SK-N-SH (cell line): Measurements from ENCODE around the gene TBX18. TPM values are rescaled to one million over a fixed set of nuclear protein-coding genes. Genes with fewer than 3 reads are reported as not detected.

Source experiments
- CTCF ChIA-PET: fragments of 300-600, 350-600 bp; formaldehyde crosslinking; extraction: SDS; loops from one replicate; lab custom pipeline; 2021; lab: Yijun Ruan, JAX
- POLR2A ChIA-PET: fragments of 350-600 bp; sonication (Branson Sonifier 250); formaldehyde crosslinking; extraction: SDS; loops from one replicate; lab custom pipeline; 2020; ENCODE audit warnings: antibody characterized with exemption, inconsistent platforms; lab: Yijun Ruan, JAX
- DNase-seq: peaks from one replicate; pipeline ENCODE4 v3.0.0; 2012
- H2AFZ ChIP-seq: fragments of 200-600 bp; sonication (generic); 2 replicates; pipeline ENCODE4 v1.8.1; 2016; ENCODE audit warnings: antibody characterized with exemption, mild to moderate bottlenecking, low read depth
- H3F3A ChIP-seq: fragments of 200-600 bp; sonication (generic); replicated peaks from 2 replicates; pipeline ENCODE3; 2016; ENCODE audit warnings: antibody characterized with exemption, mild to moderate bottlenecking; ENCODE audit not compliant: insufficient read depth
- H3K27ac ChIP-seq, 2 experiments: fragments of 200-500 bp in 1 of 2; fragments of 200-600 bp in 1 of 2; sonication (Bioruptor generic) in 1 of 2; sonication (generic), shearing (Covaris generic) in 1 of 2; 2 replicates each; pipeline versions ENCODE4 v1.5.1 to v1.6.1; 2014 to 2016; ENCODE audit warnings: low read depth in 2 of 2, inconsistent platforms in 1 of 2, low read length in 1 of 2, mild to moderate bottlenecking in 1 of 2, mixed read lengths in 1 of 2
- H3K27me3 ChIP-seq: fragments of 200-600 bp; sonication (generic), shearing (Covaris generic); 2 replicates; pipeline ENCODE4 v1.6.1; 2016; ENCODE audit warnings: mixed run types; ENCODE audit not compliant: insufficient read depth
- H3K36me3 ChIP-seq, 2 experiments: fragments of 200-500 bp in 1 of 2; fragments of 200-600 bp in 1 of 2; sonication (Bioruptor generic) in 1 of 2; sonication (generic) in 1 of 2; replicated peaks in 1 of 2; 2 replicates each; pipeline versions ENCODE3 to v1.5.1; 2014 to 2016; ENCODE audit warnings: low read length in 1 of 2, mild to moderate bottlenecking in 1 of 2; ENCODE audit not compliant: insufficient read depth in 2 of 2, control insufficient read depth in 1 of 2
- H3K4me1 ChIP-seq, 2 experiments: fragments of 200-500 bp in 1 of 2; fragments of 200-600 bp in 1 of 2; sonication (Bioruptor generic) in 1 of 2; sonication (generic), shearing (Covaris generic) in 1 of 2; 2 replicates each; pipeline versions ENCODE4 v1.5.1 to v1.6.1; 2014 to 2016; ENCODE audit warnings: low read depth in 1 of 2, low read length in 1 of 2, mixed run types in 1 of 2; ENCODE audit not compliant: insufficient read depth in 2 of 2, control insufficient read depth in 1 of 2
- H3K4me2 ChIP-seq: fragments of 200-600 bp; sonication (generic), shearing (Covaris generic); 2 replicates; pipeline ENCODE4 v1.6.1; 2017; ENCODE audit warnings: mixed run types
- H3K4me3 ChIP-seq, 2 experiments: fragments of 200-500 bp in 1 of 2; fragments of 200-600 bp in 1 of 2; sonication (Bioruptor generic) in 1 of 2; sonication (generic), shearing (Covaris generic) in 1 of 2; 2 replicates each; pipeline versions ENCODE4 v1.5.1 to v1.8.1; 2014 to 2016; ENCODE audit warnings: low read depth in 2 of 2, inconsistent platforms in 1 of 2, low read length in 1 of 2, mild to moderate bottlenecking in 1 of 2, mixed read lengths in 1 of 2, moderate library complexity in 1 of 2
- H3K79me2 ChIP-seq: fragments of 200-600 bp; sonication (generic); 2 replicates; pipeline ENCODE4 v1.8.1; 2017; ENCODE audit warnings: mild to moderate bottlenecking; ENCODE audit not compliant: insufficient read depth
- H3K9ac ChIP-seq: fragments of 200-600 bp; sonication (generic); 2 replicates; pipeline ENCODE4 v1.6.1; 2017; ENCODE audit warnings: mixed run types
- H3K9me2 ChIP-seq: fragments of 200-600 bp; sonication (generic); 2 replicates; pipeline ENCODE4 v1.6.1; 2017; ENCODE audit warnings: mixed run types
- H3K9me3 ChIP-seq: fragments of 200-600 bp; sonication (generic); 2 replicates; pipeline ENCODE4 v1.6.1; 2017; ENCODE audit warnings: mixed run types, mild to moderate bottlenecking, moderate library complexity
- H4K20me1 ChIP-seq: fragments of 200-600 bp; sonication (generic); 2 replicates; pipeline ENCODE4 v1.6.1; 2017; ENCODE audit warnings: mild to moderate bottlenecking, mixed run types; ENCODE audit not compliant: insufficient read depth
- CHD2 ChIP-seq: fragments of 150-350 bp; IDR thresholded peaks from 2 replicates; pipeline ENCODE4 v1.6.1; 2018; ENCODE audit warnings: low read length; ENCODE audit not compliant: partially characterized antibody
- EP300 ChIP-seq, 2 experiments: IDR thresholded peaks; 2 replicates each; pipeline versions ENCODE4 v1.4.0 to v1.6.1; 2012; ENCODE audit warnings: borderline replicate concordance in 1 of 2, low read depth in 1 of 2, low read length in 1 of 2
- FOSL2 ChIP-seq: IDR thresholded peaks from 2 replicates; pipeline ENCODE4 v1.4.0; 2012; ENCODE audit warnings: low read depth, mild to moderate bottlenecking, moderate library complexity, borderline replicate concordance
- GABPA ChIP-seq: IDR thresholded peaks from 2 replicates; pipeline ENCODE4 v1.4.0; 2012; ENCODE audit warnings: low read depth, mild to moderate bottlenecking
- MEF2A ChIP-seq: IDR thresholded peaks from 2 replicates; pipeline ENCODE4 v1.4.0; 2012; ENCODE audit warnings: low read depth, borderline replicate concordance
- MXI1 ChIP-seq: IDR thresholded peaks from 2 replicates; pipeline ENCODE4 v1.6.1; 2012; ENCODE audit warnings: mild to moderate bottlenecking, low read depth, low read length, improper control_type of control experiment
- NRF1 ChIP-seq: IDR thresholded peaks from 2 replicates; pipeline ENCODE4 v1.6.1; 2012; ENCODE audit warnings: low read depth, mild to moderate bottlenecking, low read length
- POLR2AphosphoS5 ChIP-seq: IDR thresholded peaks from 2 replicates; pipeline ENCODE4 v1.6.1; 2012; ENCODE audit warnings: low read depth, low read length
- RCOR1 ChIP-seq: fragments of 150-350 bp; IDR thresholded peaks from 2 replicates; pipeline ENCODE4 v1.6.1; 2017; ENCODE audit warnings: antibody characterized with exemption, low read length
- RXRA ChIP-seq: IDR thresholded peaks from 2 replicates; pipeline ENCODE4 v1.4.0; 2012; ENCODE audit warnings: low read depth, mild to moderate bottlenecking, borderline replicate concordance
- SMC3 ChIP-seq: IDR thresholded peaks from 2 replicates; pipeline ENCODE4 v1.6.1; 2012; ENCODE audit warnings: low read depth, low read length, improper control_type of control experiment
- TAF1 ChIP-seq: IDR thresholded peaks from 2 replicates; pipeline ENCODE4 v1.6.1; 2012; ENCODE audit warnings: low read depth, mild to moderate bottlenecking, low read length, moderate library complexity, borderline replicate concordance
- YY1 ChIP-seq: IDR thresholded peaks from 2 replicates; pipeline ENCODE4 v1.4.0; 2012; ENCODE audit warnings: low read depth, mild to moderate bottlenecking
- WGBS: methylation state at CpG from one replicate; pipeline ENCODE4 v1.1.6; 2017; ENCODE audit warnings: low lambda C conversion rate; 5-methylcytosine and 5-hydroxymethylcytosine counted together
- polyA plus RNA-seq, 3 experiments: library from polyadenylated mRNA; depleted of rRNA; stranded (reverse); fragments of >200 nt; gene quantifications; 2 replicates each; pipeline ENCODE4 v1.2.3, GENCODE V29; 2012
- TF ChIP-seq, protein P1 (sequence below): IDR thresholded peaks from 2 replicates; pipeline ENCODE4 v1.4.0; 2012; ENCODE audit warnings: low read depth, borderline replicate concordance
- TF ChIP-seq, protein P2 (sequence below): IDR thresholded peaks from 2 replicates; pipeline ENCODE4; 2012
- TF ChIP-seq, protein P3 (sequence below): IDR thresholded peaks from 2 replicates; pipeline ENCODE4 v1.4.0; 2012; ENCODE audit warnings: low read depth

Gene TBX18
- polyA plus RNA-seq, 1 of the 3 experiments (the other 2 are of a cell fraction) = 19.3 TPM

DNA sequence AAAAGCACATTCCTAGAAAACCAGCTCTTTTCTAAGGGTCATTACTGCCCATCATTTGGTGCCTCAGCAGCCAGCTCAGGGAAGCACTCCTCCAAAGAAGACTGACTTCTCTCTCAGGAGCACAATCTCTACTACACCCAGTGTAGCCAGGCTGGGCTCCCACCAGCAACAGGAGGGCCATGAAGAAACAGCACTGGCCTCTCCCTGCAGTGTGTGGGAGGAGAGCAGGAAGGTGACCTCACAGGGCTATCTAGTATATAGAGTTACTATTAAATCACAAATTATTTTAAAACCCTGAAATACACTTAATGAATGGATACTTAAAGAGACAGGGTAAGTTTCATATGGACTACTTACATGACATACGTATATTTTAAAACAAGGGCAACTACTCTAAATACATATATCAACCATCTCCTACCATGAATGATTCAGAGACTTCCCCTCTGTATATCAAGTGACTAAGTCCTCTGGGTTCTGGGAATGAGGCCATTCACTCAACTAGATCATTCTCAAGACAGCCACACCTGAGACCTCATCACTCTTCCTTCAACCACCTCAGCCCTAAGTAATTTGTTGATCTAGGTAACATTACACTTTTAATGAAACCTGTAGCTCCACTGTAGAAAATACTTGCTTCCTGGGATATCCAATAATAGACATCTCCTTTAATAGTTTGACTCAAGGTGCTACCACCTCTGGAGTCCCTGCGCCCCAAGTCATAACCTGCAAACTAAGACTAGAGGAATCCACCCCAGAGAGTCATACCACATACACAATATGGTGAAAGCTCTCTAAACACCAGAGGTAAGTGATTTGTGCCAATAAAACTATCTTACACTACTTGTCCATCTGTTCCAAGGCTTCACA, 25.2 kb downstream of the TBX18 start:
- Histone ChIP-seq H3K27ac (no peak overlapping the region), H3F3A (no peaks in the 10 kb centered on the region), H3K36me3 (peaks cover 33 to 50% of the 10 kb centered on the region in 2 experiments), H3K4me1 (peaks cover 0 to 4% of the 10 kb centered on the region in 2 experiments; a peak in 1 of 4 replicates), H3K79me2 (no peaks in the 10 kb centered on the region), H3K27me3 (no peaks in the 10 kb centered on the region), H4K20me1 (no peaks in the 10 kb centered on the region), H3K9ac (no peak overlapping the region), H3K4me2 (no peak overlapping the region), H2AFZ (no peak overlapping the region), H3K9me2 (no peaks in the 10 kb centered on the region), H3K9me3 (no peaks in the 10 kb centered on the region), H3K4me3 (no peak overlapping the region)
- POLR2A ChIA-PET = no interaction called here
- TF ChIP-seq MEF2A (no peak), FOSL2 (peak; percentile 40; the same call in 1 of the 2 replicates), EP300 (IDR thresholded peaks at IDR 0.05; ENCODE audit: borderline replicate concordance in 1 of 2, low read depth in 1 of 2, low read length in 1 of 2) (no peak), CHD2 (no peak), YY1 (no peak), NRF1 (no peak)
- TF ChIP-seq, protein P1, sequence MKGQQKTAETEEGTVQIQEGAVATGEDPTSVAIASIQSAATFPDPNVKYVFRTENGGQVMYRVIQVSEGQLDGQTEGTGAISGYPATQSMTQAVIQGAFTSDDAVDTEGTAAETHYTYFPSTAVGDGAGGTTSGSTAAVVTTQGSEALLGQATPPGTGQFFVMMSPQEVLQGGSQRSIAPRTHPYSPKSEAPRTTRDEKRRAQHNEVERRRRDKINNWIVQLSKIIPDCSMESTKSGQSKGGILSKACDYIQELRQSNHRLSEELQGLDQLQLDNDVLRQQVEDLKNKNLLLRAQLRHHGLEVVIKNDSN = no peak
- TF ChIP-seq, protein P2, sequence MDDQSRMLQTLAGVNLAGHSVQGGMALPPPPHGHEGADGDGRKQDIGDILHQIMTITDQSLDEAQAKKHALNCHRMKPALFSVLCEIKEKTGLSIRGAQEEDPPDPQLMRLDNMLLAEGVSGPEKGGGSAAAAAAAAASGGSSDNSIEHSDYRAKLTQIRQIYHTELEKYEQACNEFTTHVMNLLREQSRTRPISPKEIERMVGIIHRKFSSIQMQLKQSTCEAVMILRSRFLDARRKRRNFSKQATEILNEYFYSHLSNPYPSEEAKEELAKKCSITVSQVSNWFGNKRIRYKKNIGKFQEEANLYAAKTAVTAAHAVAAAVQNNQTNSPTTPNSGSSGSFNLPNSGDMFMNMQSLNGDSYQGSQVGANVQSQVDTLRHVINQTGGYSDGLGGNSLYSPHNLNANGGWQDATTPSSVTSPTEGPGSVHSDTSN = 0 out of 2 replicates have a peak, but pooled peaks have one; percentile 20
- CTCF ChIA-PET = no interaction called here
- no peak for DNase-seq
- 78% methylated on average over 2 of the region's 2 CpGs for WGBS

DNA sequence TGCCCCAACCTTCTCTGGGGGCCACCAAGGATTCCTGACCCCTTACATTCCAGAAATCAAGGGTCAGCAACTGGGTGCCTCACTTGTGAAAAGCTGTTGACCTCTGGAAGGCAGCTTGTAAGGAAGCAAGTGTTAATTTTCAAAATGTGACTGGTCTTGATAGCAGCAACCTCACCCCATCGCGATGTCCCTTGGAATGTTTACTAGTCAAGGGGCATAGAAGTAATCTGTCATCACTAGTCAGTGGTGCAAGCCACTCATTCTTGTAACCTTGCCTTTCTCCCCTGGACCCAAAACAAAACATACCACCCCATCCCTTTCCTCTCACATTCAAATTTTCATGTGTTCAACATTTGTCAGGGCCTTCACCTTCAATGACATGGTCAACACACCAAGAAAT, 30.5 kb downstream of the TBX18 start:
- H3K9ac ChIP-seq = no peak overlapping the region
- 33% methylated on average over 2 of the region's 2 CpGs for WGBS
- DNase-seq = no peak
- no peaks in the 10 kb centered on the region for H4K20me1 ChIP-seq
- ChIA-PET CTCF (interaction anchor here (0.9 kb wide), 1 partner anchor 438 kb away, joined by 3 read pairs; no protein-coding TSS in a partner anchor), POLR2A (no interaction called here)
- H3K9me3 ChIP-seq = no peaks in the 10 kb centered on the region
- H3K27ac ChIP-seq = no peak overlapping the region
- H3K9me2 ChIP-seq = no peaks in the 10 kb centered on the region
- no peaks in the 10 kb centered on the region for H3F3A ChIP-seq
- H3K4me2 ChIP-seq = no peak overlapping the region
- no peaks in the 10 kb centered on the region for H3K4me1 ChIP-seq
- peaks cover 26 to 44% of the 10 kb centered on the region in 2 experiments for H3K36me3 ChIP-seq
- H3K4me3 ChIP-seq = no peak overlapping the region
- no peak overlapping the region for H2AFZ ChIP-seq
- no peaks in the 10 kb centered on the region for H3K27me3 ChIP-seq
- H3K79me2 ChIP-seq = no peaks in the 10 kb centered on the region
- no peak for TF ChIP-seq SMC3
- TF ChIP-seq, protein P2 = no peak
- TF ChIP-seq RCOR1 = no peak
- TF ChIP-seq GABPA = no peak
- TF ChIP-seq TAF1 = no peak
- TF ChIP-seq EP300 (IDR thresholded peaks at IDR 0.05; ENCODE audit: borderline replicate concordance in 1 of 2, low read depth in 1 of 2, low read length in 1 of 2) = no peak
- TF ChIP-seq, protein P3, sequence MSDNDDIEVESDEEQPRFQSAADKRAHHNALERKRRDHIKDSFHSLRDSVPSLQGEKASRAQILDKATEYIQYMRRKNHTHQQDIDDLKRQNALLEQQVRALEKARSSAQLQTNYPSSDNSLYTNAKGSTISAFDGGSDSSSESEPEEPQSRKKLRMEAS = no peak
- no peak for TF ChIP-seq RXRA
- TF ChIP-seq CHD2 = no peak
- TF ChIP-seq POLR2AphosphoS5 = no peak
- TF ChIP-seq MXI1 = no peak
- TF ChIP-seq NRF1 = no peak
